Diencephalon (tissue), 1 donor: ENCODE data around the gene INAFM2. TPM values are rescaled to one million over a fixed set of nuclear protein-coding genes. Genes with fewer than 3 reads are reported as not detected.

Experiments
- total RNA-seq: library from RNA; depleted of rRNA; stranded (reverse); fragments of >200 nt; gene quantifications from one replicate; pipeline ENCODE4 v1.2.3, GENCODE V29; 2014

INAFM2 gene
- 10.6 TPM for total RNA-seq

GRCh38 chr15:40323239-40323952, at the start of gene INAFM2:
Gene INAFM2, plus strand, starts transcription at chr15:40323692. Its CDS starts 364 bp downstream, at chr15:40324056.

GRCh38 chr15:40282869-40283614, 40.5 kb upstream of the INAFM2 start, which contains the start of gene ANKRD63:
Gene ANKRD63, minus strand, starts transcription at chr15:40283064. Its CDS starts 478 bp downstream, at chr15:40282586.

GRCh38 chr15:40307421-40308211, 15.9 kb upstream of the INAFM2 start, which contains the start of gene PLCB2:
Gene PLCB2, minus strand, starts transcription at chr15:40307935. Its CDS starts 263 bp downstream, at chr15:40307672.

GRCh38 chr15:40340740-40341400, 17.4 kb downstream of the INAFM2 start, which contains the start of gene CCDC9B:
Gene CCDC9B, minus strand, starts transcription at chr15:40340939. Its CDS starts 120 bp downstream, at chr15:40340819.

GRCh38 chr15:40357723-40358470, 34.4 kb downstream of the INAFM2 start, which contains the start of gene DISP2:
Gene DISP2, plus strand, starts transcription at chr15:40358219. Its CDS starts 103 bp downstream, at chr15:40358322.

Other genes starting within 250 kb of the INAFM2 start
- 3.2 TPM for gene BMF, start 214.8 kb upstream of the INAFM2 start, total RNA-seq
- gene BUB1B, start 162.6 kb upstream of the INAFM2 start, total RNA-seq, result 22.6 TPM
- gene PAK6, start 84.6 kb upstream of the INAFM2 start, total RNA-seq, result 23.5 TPM
- 2.3 TPM for gene ANKRD63, start 40.6 kb upstream of the INAFM2 start, total RNA-seq
- 10.6 TPM for gene PLCB2, start 15.8 kb upstream of the INAFM2 start, total RNA-seq
- 1.4 TPM for gene CCDC9B, start 17.2 kb downstream of the INAFM2 start, total RNA-seq
- gene PHGR1, start 27.3 kb downstream of the INAFM2 start, total RNA-seq, result not detected
- 18.0 TPM for gene DISP2, start 34.5 kb downstream of the INAFM2 start, total RNA-seq
- 25.6 TPM for gene KNSTRN, start 59.0 kb downstream of the INAFM2 start, total RNA-seq
- gene IVD, start 82.1 kb downstream of the INAFM2 start, total RNA-seq, result 37.1 TPM
- gene BAHD1, start 117.3 kb downstream of the INAFM2 start, total RNA-seq, result 7.4 TPM
- 1.8 TPM for gene CHST14, start 147.3 kb downstream of the INAFM2 start, total RNA-seq
- gene CCDC32, start 241.3 kb downstream of the INAFM2 start, total RNA-seq, result 25.1 TPM
- gene RPUSD2, start 245.6 kb downstream of the INAFM2 start, total RNA-seq, result 11.8 TPM